Adrenal gland (tissue), 5 donors: ENCODE measurements around the gene LRPAP1.

Source experiments
- CTCF ChIP-seq, 6 experiments: fragments of 450-650 bp in 4 of 6; fragments of 200-600 bp in 2 of 6; sonication (generic) in 1 of 6; IDR thresholded peaks; 1 replicate in 5 of 6; 2 replicates in 1 of 6; pipeline versions ENCODE4 v1.5.1 to v1.8.0; 2016 to 2021; ENCODE audit warnings: antibody characterized with exemption in 6 of 6, mild to moderate bottlenecking in 2 of 6, moderate library complexity in 1 of 6
- POLR2A ChIP-seq, 2 donors: fragments of 450-650 bp; IDR thresholded peaks; one replicate each; pipeline ENCODE4 v1.6.1; 2017; ENCODE audit warnings: antibody characterized with exemption in 2 of 2, mild to moderate bottlenecking in 2 of 2, moderate library complexity in 1 of 2
- donor health status: DM: no; HTN: no; CAD: no.

- TF ChIP-seq CTCF (IDR thresholded peaks at IDR 0.05) (no peak), POLR2A (IDR thresholded peaks at IDR 0.05) (no peak)
Measured at GRCh38 chr4:3475041-3475712, 57.0 kb downstream of the LRPAP1 start.
